ENCODE results near the gene FAM174C. TPM values are rescaled to one million over a fixed set of nuclear protein-coding genes. Genes with fewer than 3 reads are reported as not detected.

FAM174C gene
- polyA plus RNA-seq, 1 experiment = 16.6 TPM

- TF ChIP-seq CTCF (IDR thresholded peaks at IDR 0.05; ENCODE audit: low read depth, low read length) = no peak
- ChIA-PET CTCF (no interaction called here), POLR2A (no interaction called here)
- DNase-seq (ENCODE audit: low read depth, low spot score) = no peak
- no peak overlapping the region for H3K4me3 ChIP-seq (ENCODE audit: low read depth, low read length)
- no peaks in the 10 kb centered on the region; the same call in 1 of the 2 replicates for H3K9me3 ChIP-seq (ENCODE audit: control insufficient read depth, insufficient read depth, low read length)
- H3K27me3 ChIP-seq (ENCODE audit: control insufficient read depth, insufficient read depth, low read length) = peaks cover 50% of the 10 kb centered on the region
- H3K27ac ChIP-seq (ENCODE audit: low read depth, low read length) = no peak overlapping the region
Observed at GRCh38 chr19:1288226-1288612, 12.9 kb downstream of the FAM174C start.

GRCh38 chr19:1288833-1289685 lies 13.7 kb downstream of the FAM174C start:
- no peak overlapping the region for H3K27ac ChIP-seq (ENCODE audit: low read depth, low read length)
- ChIA-PET POLR2A (no interaction called here), CTCF (no interaction called here)
- peaks cover 46% of the 10 kb centered on the region for H3K27me3 ChIP-seq (ENCODE audit: control insufficient read depth, insufficient read depth, low read length)
- TF ChIP-seq CTCF (IDR thresholded peaks at IDR 0.05; ENCODE audit: low read depth, low read length) = no peak
- DNase-seq (ENCODE audit: low read depth, low spot score) = no peak
- no peak overlapping the region for H3K4me3 ChIP-seq (ENCODE audit: low read depth, low read length)
- no peaks in the 10 kb centered on the region; the same call in 1 of the 2 replicates for H3K9me3 ChIP-seq (ENCODE audit: control insufficient read depth, insufficient read depth, low read length)

- Histone ChIP-seq H3K27me3 (ENCODE audit: control insufficient read depth, insufficient read depth, low read length) (peaks cover 43% of the 10 kb centered on the region), H3K9me3 (ENCODE audit: control insufficient read depth, insufficient read depth, low read length) (no peaks in the 10 kb centered on the region; the same call in 1 of the 2 replicates), H3K27ac (ENCODE audit: low read depth, low read length) (no peak overlapping the region), H3K4me3 (ENCODE audit: low read depth, low read length) (no peak overlapping the region)
- TF ChIP-seq CTCF (IDR thresholded peaks at IDR 0.05; ENCODE audit: low read depth, low read length) = no peak
- ChIA-PET POLR2A (no interaction called here), CTCF (no interaction called here)
- no peak for DNase-seq (ENCODE audit: low read depth, low spot score)
Observed at GRCh38 chr19:1289686-1290025, 14.3 kb downstream of the FAM174C start.

GRCh38 chr19:1290196-1290702 lies 14.9 kb downstream of the FAM174C start:
- no peak for DNase-seq (ENCODE audit: low read depth, low spot score)
- ChIA-PET CTCF (no interaction called here), POLR2A (no interaction called here)
- Histone ChIP-seq H3K4me3 (ENCODE audit: low read depth, low read length) (no peak overlapping the region), H3K27ac (ENCODE audit: low read depth, low read length) (no peak overlapping the region), H3K27me3 (ENCODE audit: control insufficient read depth, insufficient read depth, low read length) (peaks cover 38% of the 10 kb centered on the region), H3K9me3 (ENCODE audit: control insufficient read depth, insufficient read depth, low read length) (no peaks in the 10 kb centered on the region; the same call in 1 of the 2 replicates)
- no peak for TF ChIP-seq CTCF (IDR thresholded peaks at IDR 0.05; ENCODE audit: low read depth, low read length)
